ENCODE results near the gene SERPINA12.

DNA sequence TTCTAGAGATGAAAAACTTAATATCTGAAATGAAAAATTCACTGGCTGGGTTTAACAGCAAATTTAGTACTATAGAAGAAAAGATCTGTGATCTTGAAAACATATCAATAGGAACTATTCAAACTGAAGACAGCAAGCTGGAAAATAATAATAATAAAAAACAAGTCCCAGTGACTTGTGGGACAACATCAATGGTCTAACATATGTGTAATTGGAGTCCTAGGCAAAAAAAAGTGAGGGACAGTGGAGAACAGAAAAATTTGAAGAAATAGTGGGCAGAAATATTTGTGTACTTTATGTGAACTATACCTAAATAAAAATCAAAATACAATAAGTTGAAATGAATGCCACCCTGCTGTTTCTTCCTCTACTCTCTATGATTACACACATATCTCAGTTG lies 30.8 kb downstream of the SERPINA12 start:
- TF ChIP-seq EP300 (IDR thresholded peaks at IDR 0.05; ENCODE audit: borderline replicate concordance in 1 of 2, control insufficient read depth in 1 of 2, low read depth in 2 of 2, low read length in 2 of 2) (no peak), POLR2A (IDR thresholded peaks at IDR 0.05; ENCODE audit: low read depth, low read length) (no peak), MEF2B (IDR thresholded peaks at IDR 0.05; ENCODE audit: partially characterized antibody, poor library complexity, severe bottlenecking) (no peak), CEBPB (IDR thresholded peaks at IDR 0.05; ENCODE audit: borderline replicate concordance in 1 of 2, low read depth in 2 of 2, low read length in 2 of 2) (no peak), JUNB (IDR thresholded peaks at IDR 0.05) (no peak), POLR2AphosphoS2 (IDR thresholded peaks at IDR 0.05; ENCODE audit: low read depth, low read length) (no peak), ZNF217 (IDR thresholded peaks at IDR 0.05) (no peak), CBX5 (IDR thresholded peaks at IDR 0.05; ENCODE audit: low read depth) (no peak)
- TF ChIP-seq, protein P1, sequence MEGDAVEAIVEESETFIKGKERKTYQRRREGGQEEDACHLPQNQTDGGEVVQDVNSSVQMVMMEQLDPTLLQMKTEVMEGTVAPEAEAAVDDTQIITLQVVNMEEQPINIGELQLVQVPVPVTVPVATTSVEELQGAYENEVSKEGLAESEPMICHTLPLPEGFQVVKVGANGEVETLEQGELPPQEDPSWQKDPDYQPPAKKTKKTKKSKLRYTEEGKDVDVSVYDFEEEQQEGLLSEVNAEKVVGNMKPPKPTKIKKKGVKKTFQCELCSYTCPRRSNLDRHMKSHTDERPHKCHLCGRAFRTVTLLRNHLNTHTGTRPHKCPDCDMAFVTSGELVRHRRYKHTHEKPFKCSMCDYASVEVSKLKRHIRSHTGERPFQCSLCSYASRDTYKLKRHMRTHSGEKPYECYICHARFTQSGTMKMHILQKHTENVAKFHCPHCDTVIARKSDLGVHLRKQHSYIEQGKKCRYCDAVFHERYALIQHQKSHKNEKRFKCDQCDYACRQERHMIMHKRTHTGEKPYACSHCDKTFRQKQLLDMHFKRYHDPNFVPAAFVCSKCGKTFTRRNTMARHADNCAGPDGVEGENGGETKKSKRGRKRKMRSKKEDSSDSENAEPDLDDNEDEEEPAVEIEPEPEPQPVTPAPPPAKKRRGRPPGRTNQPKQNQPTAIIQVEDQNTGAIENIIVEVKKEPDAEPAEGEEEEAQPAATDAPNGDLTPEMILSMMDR (IDR thresholded peaks at IDR 0.05 in 2 of 3, conservative IDR thresholded peaks at IDR 0.05 in 1 of 3; ENCODE audit: control insufficient read depth in 2 of 3, extremely low read depth in 1 of 3, insufficient read depth in 1 of 3, low read depth in 3 of 3, low read length in 3 of 3) = no peak
- TF ChIP-seq, protein P2, sequence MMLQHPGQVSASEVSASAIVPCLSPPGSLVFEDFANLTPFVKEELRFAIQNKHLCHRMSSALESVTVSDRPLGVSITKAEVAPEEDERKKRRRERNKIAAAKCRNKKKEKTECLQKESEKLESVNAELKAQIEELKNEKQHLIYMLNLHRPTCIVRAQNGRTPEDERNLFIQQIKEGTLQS (IDR thresholded peaks at IDR 0.05; ENCODE audit: borderline replicate concordance, extremely low read depth, low read depth, low read length) = no peak
- TF ChIP-seq, protein P3, sequence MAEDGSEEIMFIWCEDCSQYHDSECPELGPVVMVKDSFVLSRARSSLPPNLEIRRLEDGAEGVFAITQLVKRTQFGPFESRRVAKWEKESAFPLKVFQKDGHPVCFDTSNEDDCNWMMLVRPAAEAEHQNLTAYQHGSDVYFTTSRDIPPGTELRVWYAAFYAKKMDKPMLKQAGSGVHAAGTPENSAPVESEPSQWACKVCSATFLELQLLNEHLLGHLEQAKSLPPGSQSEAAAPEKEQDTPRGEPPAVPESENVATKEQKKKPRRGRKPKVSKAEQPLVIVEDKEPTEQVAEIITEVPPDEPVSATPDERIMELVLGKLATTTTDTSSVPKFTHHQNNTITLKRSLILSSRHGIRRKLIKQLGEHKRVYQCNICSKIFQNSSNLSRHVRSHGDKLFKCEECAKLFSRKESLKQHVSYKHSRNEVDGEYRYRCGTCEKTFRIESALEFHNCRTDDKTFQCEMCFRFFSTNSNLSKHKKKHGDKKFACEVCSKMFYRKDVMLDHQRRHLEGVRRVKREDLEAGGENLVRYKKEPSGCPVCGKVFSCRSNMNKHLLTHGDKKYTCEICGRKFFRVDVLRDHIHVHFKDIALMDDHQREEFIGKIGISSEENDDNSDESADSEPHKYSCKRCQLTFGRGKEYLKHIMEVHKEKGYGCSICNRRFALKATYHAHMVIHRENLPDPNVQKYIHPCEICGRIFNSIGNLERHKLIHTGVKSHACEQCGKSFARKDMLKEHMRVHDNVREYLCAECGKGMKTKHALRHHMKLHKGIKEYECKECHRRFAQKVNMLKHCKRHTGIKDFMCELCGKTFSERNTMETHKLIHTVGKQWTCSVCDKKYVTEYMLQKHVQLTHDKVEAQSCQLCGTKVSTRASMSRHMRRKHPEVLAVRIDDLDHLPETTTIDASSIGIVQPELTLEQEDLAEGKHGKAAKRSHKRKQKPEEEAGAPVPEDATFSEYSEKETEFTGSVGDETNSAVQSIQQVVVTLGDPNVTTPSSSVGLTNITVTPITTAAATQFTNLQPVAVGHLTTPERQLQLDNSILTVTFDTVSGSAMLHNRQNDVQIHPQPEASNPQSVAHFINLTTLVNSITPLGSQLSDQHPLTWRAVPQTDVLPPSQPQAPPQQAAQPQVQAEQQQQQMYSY (CRISPR knock-in tag; IDR thresholded peaks at IDR 0.05) = no peak

All from GM12878 (cell line).